CD8-positive, alpha-beta memory T cell (primary cell): Measurements from ENCODE around the gene NFATC2. TPM values are rescaled to one million over a fixed set of nuclear protein-coding genes. Genes with fewer than 3 reads are reported as not detected.
"Not testable (repeated sequence)": the region's sequence is repeated elsewhere in the genome, so short reads cannot be mapped to it uniquely, and the experiment has no call there.

Experiments
- CTCF ChIA-PET: fragments of 350-600 bp; sonication (Branson Sonifier 250); formaldehyde crosslinking; loops from one replicate; lab custom pipeline; 2021; ENCODE audit warnings: antibody characterized with exemption; lab: Charles Lee
- POLR2A ChIA-PET: fragments of 350-600 bp; sonication (Branson Sonifier 250); formaldehyde crosslinking; loops from one replicate; lab custom pipeline; 2021; ENCODE audit warnings: antibody characterized with exemption; lab: Charles Lee
- DNase-seq, 5 donors: peaks; one replicate each; pipeline versions ENCODE4 v3.0.0 to v3.0.0-alpha.2; 2020 to 2022; ENCODE audit warnings: mixed read lengths in 1 of 5
- H3K27ac ChIP-seq: one replicate; pipeline ENCODE4 v1.7.0; 2013; ENCODE audit warnings: low read depth, mild to moderate bottlenecking, low read length, moderate library complexity
- H3K27me3 ChIP-seq: 2 replicates; pipeline ENCODE4 v1.7.0; 2013; ENCODE audit warnings: low read length, mild to moderate bottlenecking; ENCODE audit not compliant: insufficient read depth, poor library complexity, severe bottlenecking
- H3K36me3 ChIP-seq: 2 replicates; pipeline ENCODE4 v1.7.0; 2013; ENCODE audit warnings: mild to moderate bottlenecking, low read length, moderate library complexity; ENCODE audit not compliant: insufficient read depth
- H3K4me1 ChIP-seq: 2 replicates; pipeline ENCODE4 v1.7.0; 2013; ENCODE audit warnings: mild to moderate bottlenecking, low read length, moderate library complexity; ENCODE audit not compliant: insufficient read depth
- H3K4me3 ChIP-seq: 2 replicates; pipeline ENCODE4 v1.7.0; 2013; ENCODE audit warnings: mild to moderate bottlenecking, low read length
- H3K9me3 ChIP-seq: 2 replicates; pipeline ENCODE4 v1.7.0; 2013; ENCODE audit warnings: mild to moderate bottlenecking, low read length
- H3K27ac Mint-ChIP-seq, 8 donors: one replicate each; pipeline ENCODE4 v1.8.0; 2020 to 2021; ENCODE audit warnings: mixed read lengths in 8 of 8, mild to moderate bottlenecking in 6 of 8, inconsistent platforms in 3 of 8, moderate library complexity in 3 of 8
- H3K27me3 Mint-ChIP-seq, 2 donors: one replicate each; pipeline ENCODE4 v1.8.0; 2020 to 2021; ENCODE audit warnings: mixed read lengths in 2 of 2, mild to moderate bottlenecking in 1 of 2, moderate library complexity in 1 of 2
- H3K36me3 Mint-ChIP-seq, 3 donors: one replicate each; pipeline ENCODE4 v1.8.0; 2020 to 2021; ENCODE audit warnings: mixed read lengths in 3 of 3, inconsistent platforms in 1 of 3, mild to moderate bottlenecking in 1 of 3
- H3K4me1 Mint-ChIP-seq, 3 donors: one replicate each; pipeline ENCODE4 v1.8.0; 2020 to 2021; ENCODE audit warnings: mixed read lengths in 3 of 3, inconsistent platforms in 1 of 3, mild to moderate bottlenecking in 1 of 3
- H3K4me3 Mint-ChIP-seq, 7 donors: one replicate each; pipeline ENCODE4 v1.8.0; 2020 to 2021; ENCODE audit warnings: mixed read lengths in 7 of 7, mild to moderate bottlenecking in 6 of 7, moderate library complexity in 4 of 7, inconsistent platforms in 2 of 7
- H3K9me3 Mint-ChIP-seq, 5 donors: one replicate each; pipeline ENCODE4 v1.8.0; 2020 to 2022; ENCODE audit warnings: mixed read lengths in 5 of 5, mild to moderate bottlenecking in 3 of 5, moderate library complexity in 2 of 5, inconsistent platforms in 1 of 5
- polyA plus RNA-seq: library from polyadenylated mRNA; unstranded; fragments of 300-500 nt; fragmentation: Illumina TruSeq; gene quantifications from one replicate; pipeline ENCODE4 v1.2.3, GENCODE V29; 2021
- total RNA-seq, 2 experiments: library from RNA; stranded (reverse); gene quantifications; one replicate each; pipeline ENCODE4 v1.2.3, GENCODE V29; 2021

The NFATC2 gene
- total and polyA plus RNA-seq, 3 experiments from 2014 or later, result 52.1 to 64.4 (median 63.0) TPM

GRCh38 chr20:51545515-51545914, 3.0 kb upstream of the NFATC2 start:
- CTCF ChIA-PET, result interaction anchor here (4.6 kb wide), 1 partner anchor 45 kb away, joined by 21 read pairs; no protein-coding TSS in a partner anchor

GRCh38 chr20:51543422-51543788, 886 bp upstream of the NFATC2 start:
- POLR2A ChIA-PET, result interaction anchor here (0.6 to 1.2 kb wide), 5 partner anchors 14 to 131 kb away, joined by 3 to 5 read pairs (median 3); no protein-coding TSS in a partner anchor
- no peak overlapping the region for H3K4me3 ChIP-seq
- Mint-ChIP-seq H3K9me3 (peaks cover 0 to 3% (median 0%) of the 10 kb centered on the region in 5 donors), H3K27me3 (peaks cover 0 to 3% of the 10 kb centered on the region in 2 donors), H3K4me3 (peak overlapping the region in 6 of 7 donors; percentile 80 to 89 (median 82)), H3K4me1 (peaks cover 35 to 40% (median 38%) of the 10 kb centered on the region in 3 donors), H3K27ac (peak overlapping the region; percentile 54 to 95 (median 86)), H3K36me3 (peaks cover 2 to 28% (median 15%) of the 10 kb centered on the region in 3 donors)
- H3K27me3 ChIP-seq, result no peaks in the 10 kb centered on the region
- peaks cover 31% of the 10 kb centered on the region for H3K4me1 ChIP-seq
- CTCF ChIA-PET, result interaction anchor here (1.0 to 4.6 kb wide), 8 partner anchors 10 to 157 kb away, joined by 3 to 25 read pairs (median 6); no protein-coding TSS in a partner anchor
- no peak for DNase-seq
- H3K36me3 ChIP-seq, result no peaks in the 10 kb centered on the region
- no peaks in the 10 kb centered on the region for H3K9me3 ChIP-seq
- H3K27ac ChIP-seq, result no peak overlapping the region

More at GRCh38 chr20:51545515-51545914, 3.0 kb upstream of the NFATC2 start:
- Mint-ChIP-seq H3K9me3 (no peaks in the 10 kb centered on the region), H3K4me1 (peaks cover 15 to 19% (median 18%) of the 10 kb centered on the region in 3 donors), H3K27ac (peak overlapping the region in 1 of 8 donors; percentile 72), H3K36me3 (peaks cover 0 to 11% (median 5%) of the 10 kb centered on the region in 3 donors), H3K27me3 (peaks cover 0 to 3% of the 10 kb centered on the region in 2 donors), H3K4me3 (peak overlapping the region in 1 of 7 donors; percentile 60)
- Histone ChIP-seq H3K36me3 (no peaks in the 10 kb centered on the region), H3K4me1 (peaks cover 13% of the 10 kb centered on the region), H3K9me3 (no peaks in the 10 kb centered on the region), H3K27ac (no peak overlapping the region), H3K27me3 (no peaks in the 10 kb centered on the region), H3K4me3 (no peak overlapping the region)
- DNase-seq, result no peak
- POLR2A ChIA-PET, result no interaction called here

- peak overlapping the region; percentile 95 for H3K4me3 ChIP-seq
Observed at GRCh38 chr20:51542033-51542570, 417 bp downstream of the NFATC2 start.

GRCh38 chr20:51541189-51542032, 1.1 kb downstream of the NFATC2 start:
- no peaks in the 10 kb centered on the region for H3K9me3 ChIP-seq
- Mint-ChIP-seq H3K4me3 (peak overlapping the region; percentile 93 to 100 (median 97)), H3K4me1 (peaks cover 55 to 60% (median 58%) of the 10 kb centered on the region in 3 donors), H3K27me3 (peaks cover 0 to 3% of the 10 kb centered on the region in 2 donors), H3K27ac (peak overlapping the region; percentile 95 to 100 (median 98)), H3K9me3 (peaks cover 0 to 3% (median 0%) of the 10 kb centered on the region in 5 donors), H3K36me3 (peaks cover 12 to 47% (median 18%) of the 10 kb centered on the region in 3 donors)
- POLR2A ChIA-PET, result interaction anchor here (0.6 to 1.9 kb wide), 10 partner anchors 9 to 155 kb away, joined by 3 to 5 read pairs (median 4); no protein-coding TSS in a partner anchor
- peak overlapping the region; percentile 96 for H3K27ac ChIP-seq
- peak; percentile 78 to 93 (median 83) for DNase-seq
- H3K4me3 ChIP-seq, result peak overlapping the region; percentile 95
- H3K27me3 ChIP-seq, result no peaks in the 10 kb centered on the region
- peaks cover 48% of the 10 kb centered on the region for H3K4me1 ChIP-seq
- no peaks in the 10 kb centered on the region for H3K36me3 ChIP-seq
- CTCF ChIA-PET, result interaction anchor here (0.8 to 4.6 kb wide), 23 partner anchors 8 to 234 kb away, joined by 3 to 25 read pairs (median 4); no protein-coding TSS in a partner anchor

More at GRCh38 chr20:51542033-51542570, 417 bp downstream of the NFATC2 start:
- H3K36me3 Mint-ChIP-seq, result peaks cover 12 to 41% (median 21%) of the 10 kb centered on the region in 3 donors
- H3K27ac ChIP-seq, result peak overlapping the region; percentile 96
- CTCF ChIA-PET, result interaction anchor here (0.7 to 4.6 kb wide), 24 partner anchors 9 to 235 kb away, joined by 3 to 25 read pairs (median 4); no protein-coding TSS in a partner anchor
- H3K4me1 ChIP-seq, result peaks cover 41% of the 10 kb centered on the region
- H3K27me3 ChIP-seq, result no peaks in the 10 kb centered on the region
- peaks cover 0 to 3% of the 10 kb centered on the region in 2 donors for H3K27me3 Mint-ChIP-seq
- peaks cover 48 to 53% (median 51%) of the 10 kb centered on the region in 3 donors for H3K4me1 Mint-ChIP-seq
- no peaks in the 10 kb centered on the region for H3K36me3 ChIP-seq
- peak overlapping the region; percentile 95 to 100 (median 98) for H3K27ac Mint-ChIP-seq
- H3K4me3 Mint-ChIP-seq, result peak overlapping the region; percentile 93 to 100 (median 97)
- peak; percentile 45 to 76 (median 61) for DNase-seq
- no peaks in the 10 kb centered on the region for H3K9me3 ChIP-seq
- POLR2A ChIA-PET, result interaction anchor here (0.6 to 1.4 kb wide), 10 partner anchors 10 to 155 kb away, joined by 3 to 4 read pairs (median 3); no protein-coding TSS in a partner anchor
- peaks cover 0 to 3% (median 0%) of the 10 kb centered on the region in 5 donors for H3K9me3 Mint-ChIP-seq

GRCh38 chr20:51540580-51540979, 1.9 kb downstream of the NFATC2 start:
- Mint-ChIP-seq H3K9me3 (peaks cover 0 to 3% (median 0%) of the 10 kb centered on the region in 5 donors), H3K36me3 (peaks cover 12 to 50% (median 18%) of the 10 kb centered on the region in 3 donors), H3K27ac (peak overlapping the region; percentile 95 to 100 (median 98)), H3K27me3 (peaks cover 0 to 3% of the 10 kb centered on the region in 2 donors), H3K4me1 (peaks cover 63 to 68% (median 66%) of the 10 kb centered on the region in 3 donors), H3K4me3 (peak overlapping the region; percentile 93 to 100 (median 97))
- Histone ChIP-seq H3K4me3 (peak overlapping the region; percentile 95), H3K36me3 (no peaks in the 10 kb centered on the region), H3K27me3 (no peaks in the 10 kb centered on the region), H3K4me1 (peaks cover 56% of the 10 kb centered on the region), H3K27ac (peak overlapping the region; percentile 96), H3K9me3 (no peaks in the 10 kb centered on the region)
- ChIA-PET POLR2A (interaction anchor here (1.3 to 1.9 kb wide), 4 partner anchors 9 to 123 kb away, joined by 3 to 5 read pairs (median 4); no protein-coding TSS in a partner anchor), CTCF (interaction anchor here (0.8 to 4.1 kb wide), 10 partner anchors 7 to 168 kb away, joined by 3 to 25 read pairs (median 6); no protein-coding TSS in a partner anchor)
- no peak for DNase-seq

GRCh38 chr20:51540074-51540473, 2.4 kb downstream of the NFATC2 start:
- not testable (repeated sequence) for H3K9me3 ChIP-seq, H3K36me3 ChIP-seq, H3K27me3 ChIP-seq, H3K27me3 Mint-ChIP-seq, DNase-seq, H3K9me3 Mint-ChIP-seq
- Histone ChIP-seq H3K4me1 (peaks cover 61% of the 10 kb centered on the region), H3K4me3 (peak overlapping the region; percentile 95), H3K27ac (peak overlapping the region; percentile 96)
- H3K36me3 Mint-ChIP-seq, result peaks cover 12 to 50% (median 18%) of the 10 kb centered on the region in 3 donors
- H3K4me3 Mint-ChIP-seq, result peak overlapping the region; percentile 85 to 100 (median 97)
- CTCF ChIA-PET, result interaction anchor here (1.0 to 4.1 kb wide), 3 partner anchors 13 to 154 kb away, joined by 4 to 18 read pairs (median 4); no protein-coding TSS in a partner anchor
- peaks cover 68 to 73% (median 71%) of the 10 kb centered on the region in 3 donors for H3K4me1 Mint-ChIP-seq
- peak overlapping the region; percentile 70 to 100 (median 97) for H3K27ac Mint-ChIP-seq
- POLR2A ChIA-PET, result interaction anchor here (1.4 to 1.9 kb wide), 2 partner anchors 9 to 14 kb away, joined by 5 read pairs; no protein-coding TSS in a partner anchor
